AG04449 (cell line): ENCODE results near the gene GFRA1.
A peak's percentile ranks its signal among the peaks of the same experiment; 100 is the strongest.

Experiments used
- CTCF ChIA-PET: fragments of 350-600 bp; formaldehyde crosslinking; extraction: SDS; loops from one replicate; lab custom pipeline; 2021; ENCODE audit warnings: antibody characterized with exemption; lab: Yijun Ruan, JAX
- POLR2A ChIA-PET: fragments of 400-600, 350-600 bp; formaldehyde crosslinking; extraction: SDS; loops from one replicate; lab custom pipeline; 2020; ENCODE audit warnings: antibody characterized with exemption, inconsistent platforms; lab: Yijun Ruan, JAX
- DNase-seq: peaks from one replicate; pipeline ENCODE4 v3.0.0-alpha.2; 2010; ENCODE audit warnings: low read depth, low spot score
- H3K4me3 ChIP-seq: 2 replicates; pipeline ENCODE4 v1.5.1; 2011; ENCODE audit warnings: low read depth, mild to moderate bottlenecking, control low read depth, low read length
- TF ChIP-seq, protein P1 (sequence below): IDR thresholded peaks from one replicate; pipeline ENCODE4 v1.5.1; 2011; ENCODE audit warnings: mild to moderate bottlenecking, moderate library complexity, low read length, control low read depth, inconsistent platforms; ENCODE audit not compliant: insufficient read depth; ENCODE audit errors: missing control alignments

The GFRA1 gene

DNA sequence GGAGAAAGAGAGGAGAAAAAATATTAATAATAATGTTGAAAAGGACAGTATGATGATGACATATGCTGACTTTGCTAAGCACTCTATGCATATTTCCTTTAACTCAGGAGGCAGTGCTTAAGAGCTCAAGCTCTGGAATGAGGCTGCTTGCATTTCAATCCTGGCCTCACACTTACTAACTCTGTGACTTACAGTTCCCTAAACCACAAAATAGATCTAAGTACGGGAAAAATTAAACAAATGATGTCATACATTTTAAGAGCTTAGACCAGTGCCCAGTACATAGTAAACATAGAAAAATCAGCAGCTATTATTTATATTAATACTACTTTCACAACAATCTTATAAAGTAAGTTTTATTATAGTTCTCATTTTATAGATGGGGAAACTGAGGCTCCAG lies 61.3 kb downstream of the GFRA1 start:
- POLR2A ChIA-PET, result no interaction called here
- TF ChIP-seq, protein P1, sequence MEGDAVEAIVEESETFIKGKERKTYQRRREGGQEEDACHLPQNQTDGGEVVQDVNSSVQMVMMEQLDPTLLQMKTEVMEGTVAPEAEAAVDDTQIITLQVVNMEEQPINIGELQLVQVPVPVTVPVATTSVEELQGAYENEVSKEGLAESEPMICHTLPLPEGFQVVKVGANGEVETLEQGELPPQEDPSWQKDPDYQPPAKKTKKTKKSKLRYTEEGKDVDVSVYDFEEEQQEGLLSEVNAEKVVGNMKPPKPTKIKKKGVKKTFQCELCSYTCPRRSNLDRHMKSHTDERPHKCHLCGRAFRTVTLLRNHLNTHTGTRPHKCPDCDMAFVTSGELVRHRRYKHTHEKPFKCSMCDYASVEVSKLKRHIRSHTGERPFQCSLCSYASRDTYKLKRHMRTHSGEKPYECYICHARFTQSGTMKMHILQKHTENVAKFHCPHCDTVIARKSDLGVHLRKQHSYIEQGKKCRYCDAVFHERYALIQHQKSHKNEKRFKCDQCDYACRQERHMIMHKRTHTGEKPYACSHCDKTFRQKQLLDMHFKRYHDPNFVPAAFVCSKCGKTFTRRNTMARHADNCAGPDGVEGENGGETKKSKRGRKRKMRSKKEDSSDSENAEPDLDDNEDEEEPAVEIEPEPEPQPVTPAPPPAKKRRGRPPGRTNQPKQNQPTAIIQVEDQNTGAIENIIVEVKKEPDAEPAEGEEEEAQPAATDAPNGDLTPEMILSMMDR, result no peak
- CTCF ChIA-PET, result no interaction called here
- peak; percentile 83 for DNase-seq
- no peak overlapping the region for H3K4me3 ChIP-seq

DNA sequence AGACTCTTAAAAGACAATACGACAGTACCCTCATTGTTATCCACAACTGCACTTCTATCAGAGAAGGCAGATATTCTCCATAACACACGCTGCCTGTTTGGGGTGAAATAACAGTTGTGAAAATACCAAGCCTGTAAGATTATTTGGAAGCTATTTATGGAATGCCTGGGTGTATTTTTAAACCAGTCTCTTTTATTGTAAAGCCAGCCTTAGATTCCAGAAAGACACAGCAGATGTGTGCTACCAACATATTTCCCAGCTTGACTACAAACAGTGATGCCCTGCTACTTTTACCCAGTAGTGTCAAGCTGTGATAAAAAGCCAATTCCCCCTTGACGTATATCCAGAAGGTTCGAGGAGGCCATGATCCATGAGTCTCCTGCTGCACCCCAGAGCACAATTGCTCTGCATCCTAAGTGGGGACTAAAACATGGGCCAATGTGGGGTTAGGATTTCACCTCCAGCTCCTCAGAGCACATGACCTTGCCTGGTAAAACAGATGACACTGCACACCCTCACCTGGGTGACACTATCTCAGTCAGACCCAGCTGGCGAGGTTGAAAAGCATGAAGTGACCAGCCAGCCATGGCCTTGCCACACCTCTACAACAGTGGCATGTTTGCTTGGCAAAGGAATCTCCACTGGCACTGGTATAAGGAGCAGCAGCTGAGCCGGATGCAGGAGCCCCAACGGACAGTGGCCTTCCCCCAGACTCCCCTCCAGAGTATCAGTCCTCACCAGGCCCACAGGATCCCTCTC lies 62.2 kb downstream of the GFRA1 start:
- H3K4me3 ChIP-seq, result no peak overlapping the region
- DNase-seq, result peak; percentile 16
- ChIA-PET CTCF (no interaction called here), POLR2A (no interaction called here)
- TF ChIP-seq, protein P1, result no peak

DNA sequence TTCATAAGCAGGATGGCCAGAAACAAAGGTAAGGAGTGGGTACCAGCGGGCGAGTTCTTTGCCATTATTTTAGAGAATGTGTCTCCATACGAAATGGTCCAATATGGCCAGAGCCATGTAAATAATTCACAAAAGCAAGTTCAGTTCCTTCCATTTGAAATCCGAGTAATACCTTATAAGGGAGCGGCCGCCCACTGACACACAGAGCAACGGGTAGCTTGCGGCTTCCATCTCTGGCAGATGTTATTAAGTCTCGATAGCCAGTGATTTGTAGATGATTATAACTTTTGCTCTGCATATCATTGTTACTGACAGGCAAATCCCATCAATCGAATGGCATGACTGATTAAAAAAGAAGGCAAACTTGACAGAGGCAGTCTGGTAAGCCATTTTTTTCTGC lies 63.2 kb downstream of the GFRA1 start:
- TF ChIP-seq, protein P1, result no peak

DNA sequence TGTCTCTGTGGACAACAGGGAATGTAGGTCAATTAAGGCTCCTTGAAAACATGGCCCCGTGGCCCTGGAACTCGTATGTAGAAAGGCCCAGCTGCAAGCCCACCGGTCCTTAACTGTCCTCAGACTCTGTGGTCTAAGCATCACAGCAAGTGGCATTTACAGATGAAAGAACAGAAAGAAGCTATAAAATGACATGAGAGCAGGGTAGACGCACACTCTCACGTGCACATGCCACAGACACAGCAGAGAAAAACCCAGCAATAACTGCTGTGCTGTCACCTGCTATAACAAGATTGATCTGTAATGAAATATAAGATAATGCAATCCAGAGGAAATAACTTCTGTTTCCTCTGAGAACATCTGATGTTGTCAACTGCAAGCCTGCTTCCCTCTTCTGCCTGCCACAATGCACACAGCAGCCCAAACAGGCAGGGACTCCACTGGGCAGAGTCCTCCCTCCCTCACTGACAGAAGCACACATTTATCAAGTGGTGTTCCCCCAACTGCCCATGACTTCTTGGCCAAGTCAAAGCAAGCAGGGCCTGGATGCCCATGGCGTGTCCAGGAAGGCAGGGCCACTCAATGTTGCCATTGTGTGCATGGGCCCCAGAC lies 63.9 kb downstream of the GFRA1 start:
- TF ChIP-seq, protein P1, result no peak
- H3K4me3 ChIP-seq, result no peak overlapping the region
- CTCF ChIA-PET, result no interaction called here
- no peak for DNase-seq
- POLR2A ChIA-PET, result no interaction called here

More for the DNA sequence above, 63.2 kb downstream of the GFRA1 start:
- CTCF ChIA-PET, result no interaction called here
- no peak for DNase-seq
- no peak overlapping the region for H3K4me3 ChIP-seq
- POLR2A ChIA-PET, result no interaction called here

DNA sequence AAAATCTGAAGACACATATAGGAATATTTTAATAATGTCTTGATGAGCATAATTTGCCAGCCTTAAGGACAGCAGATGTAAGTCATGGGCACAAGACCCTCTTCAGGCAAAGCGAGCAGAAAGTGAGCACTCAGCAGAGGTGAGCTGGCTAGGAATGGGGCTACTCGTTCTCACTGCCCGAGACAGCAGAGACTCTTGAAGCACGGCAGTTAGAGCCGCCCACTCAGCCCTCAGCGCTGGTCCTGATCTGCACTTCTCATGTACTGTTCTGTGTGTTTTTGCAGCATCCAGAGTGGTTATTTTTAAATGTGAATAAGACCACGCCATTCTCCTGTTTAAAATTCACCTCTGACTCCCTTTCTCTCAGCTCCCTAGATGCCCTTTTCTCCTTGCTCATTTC lies 65.3 kb downstream of the GFRA1 start:
- no peak overlapping the region for H3K4me3 ChIP-seq
- TF ChIP-seq, protein P1, result no peak
- CTCF ChIA-PET, result interaction anchor here (0.9 kb wide), 1 partner anchor 410 kb away, joined by 3 read pairs; no protein-coding TSS in a partner anchor
- POLR2A ChIA-PET, result no interaction called here
- no peak for DNase-seq

DNA sequence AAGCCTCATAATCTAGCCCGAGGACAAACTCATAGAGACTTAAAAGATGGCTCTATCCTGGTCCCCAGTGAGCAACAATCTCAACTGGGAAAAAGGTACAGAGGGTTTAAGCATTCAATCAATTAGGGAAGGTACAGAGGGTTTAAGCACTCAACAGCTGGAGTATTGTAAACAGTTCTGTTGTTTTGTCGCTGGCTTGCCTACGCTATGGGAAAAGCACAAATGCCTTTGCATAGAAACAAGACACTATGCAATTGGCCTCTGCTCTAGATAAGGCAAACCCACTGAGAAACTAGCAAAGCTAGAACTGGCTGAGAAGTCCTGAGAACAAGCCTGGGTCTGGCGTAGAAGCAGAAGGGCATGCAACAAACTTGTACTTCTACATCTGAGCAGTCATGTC lies 69.3 kb downstream of the GFRA1 start:
- CTCF ChIA-PET, result no interaction called here

More for the DNA sequence above, 69.3 kb downstream of the GFRA1 start:
- POLR2A ChIA-PET, result no interaction called here
- no peak overlapping the region for H3K4me3 ChIP-seq
- TF ChIP-seq, protein P1, result no peak
- no peak for DNase-seq
